ENCODE data around the gene RPL37. TPM values are rescaled to one million over a fixed set of nuclear protein-coding genes. Genes with fewer than 3 reads are reported as not detected.
"Not testable (repeated sequence)": the region's sequence is repeated elsewhere in the genome, so short reads cannot be mapped to it uniquely, and the experiment has no call there.

Gene RPL37
- total and polyA plus RNA-seq, 7 donors, result 120 to 2,184 (median 170) TPM

DNA sequence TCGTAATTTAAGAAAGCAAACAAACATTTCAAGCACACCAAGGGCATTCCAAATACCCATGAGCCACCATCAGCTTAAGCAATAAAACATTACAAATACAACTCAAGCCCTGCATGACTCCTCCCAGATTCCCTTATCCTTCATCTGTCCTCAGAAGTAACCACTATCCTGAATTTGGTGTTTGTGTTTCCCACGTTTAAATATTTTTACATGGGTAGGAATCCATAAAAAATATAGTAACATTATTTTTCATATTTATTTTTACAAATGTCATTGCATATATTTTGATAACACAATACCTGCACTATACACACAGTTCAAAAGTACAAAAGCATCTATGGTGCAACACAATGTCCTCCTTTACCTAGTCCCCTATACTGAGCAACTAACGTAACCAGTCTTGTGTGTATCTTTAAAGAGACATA, 43.3 kb downstream of the RPL37 start:
- Histone ChIP-seq H3K9me3 (no peaks in the 10 kb centered on the region), H3K27ac (no peak overlapping the region), H3K36me3 (no peaks in the 10 kb centered on the region), H3K4me1 (peaks cover 0 to 32% (median 26%) of the 10 kb centered on the region in 4 donors), H3K27me3 (no peaks in the 10 kb centered on the region), H3K4me3 (no peak overlapping the region)
- DNase-seq, result no peak
- intact Hi-C loops (cut with DNase I), result no loop called here
- TF ChIP-seq CTCF (IDR thresholded peaks at IDR 0.05) (no peak), POLR2A (IDR thresholded peaks at IDR 0.05) (no peak), POLR2AphosphoS5 (IDR thresholded peaks at IDR 0.05) (no peak), EP300 (IDR thresholded peaks at IDR 0.05) (no peak)
- 9 to 63% methylated on average over 3 of the region's 3 CpGs for WGBS, 2 donors

- intact Hi-C loops (cut with DNase I), result no loop called here
- H3K4me1 ChIP-seq, result peaks cover 0 to 25% (median 21%) of the 10 kb centered on the region in 4 donors
- no peak for TF ChIP-seq CTCF (IDR thresholded peaks at IDR 0.05)
- TF ChIP-seq POLR2AphosphoS5 (IDR thresholded peaks at IDR 0.05), result no peak
- TF ChIP-seq EP300 (IDR thresholded peaks at IDR 0.05), result no peak
- TF ChIP-seq POLR2A (IDR thresholded peaks at IDR 0.05), result no peak
- WGBS, 2 donors, result 39 to 78% methylated on average over 3 of the region's 3 CpGs
- H3K27me3 ChIP-seq, result no peaks in the 10 kb centered on the region
- H3K36me3 ChIP-seq, result no peaks in the 10 kb centered on the region
- H3K4me3 ChIP-seq, result no peak overlapping the region
- H3K27ac ChIP-seq, result no peak overlapping the region
- DNase-seq, result no peak
- H3K9me3 ChIP-seq, result no peaks in the 10 kb centered on the region
These were observed 44.0 kb downstream of the RPL37 start for GRCh38 chr5:40790947-40791593.

DNA sequence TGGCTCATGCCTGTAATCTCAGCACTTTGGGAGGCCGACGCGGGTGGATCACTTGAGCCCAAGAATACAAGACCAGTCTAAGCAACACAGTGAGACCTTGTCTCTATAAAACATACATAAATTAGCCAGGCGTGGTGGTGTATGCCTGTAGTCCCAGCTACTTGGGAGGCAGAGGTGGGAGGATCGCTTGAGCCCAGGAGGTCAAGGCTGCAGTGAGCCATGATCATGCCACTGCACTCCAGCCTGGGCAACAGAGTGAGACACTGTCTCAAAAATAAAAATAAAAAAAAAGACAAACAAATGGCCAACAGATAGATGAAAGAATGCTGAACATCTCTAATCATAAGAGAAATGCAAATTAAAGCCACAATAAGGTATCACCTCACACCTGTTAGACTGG, 46.1 kb downstream of the RPL37 start:
- H3K27me3 ChIP-seq; intact Hi-C loops (cut with DNase I); H3K27ac ChIP-seq; H3K36me3 ChIP-seq; DNase-seq; H3K4me3 ChIP-seq; H3K9me3 ChIP-seq: not testable (repeated sequence)
- 95 to 97% methylated on average over 5 of the region's 5 CpGs for WGBS, 2 donors
- peaks cover 0 to 27% (median 15%) of the 10 kb centered on the region in 4 donors for H3K4me1 ChIP-seq

DNA sequence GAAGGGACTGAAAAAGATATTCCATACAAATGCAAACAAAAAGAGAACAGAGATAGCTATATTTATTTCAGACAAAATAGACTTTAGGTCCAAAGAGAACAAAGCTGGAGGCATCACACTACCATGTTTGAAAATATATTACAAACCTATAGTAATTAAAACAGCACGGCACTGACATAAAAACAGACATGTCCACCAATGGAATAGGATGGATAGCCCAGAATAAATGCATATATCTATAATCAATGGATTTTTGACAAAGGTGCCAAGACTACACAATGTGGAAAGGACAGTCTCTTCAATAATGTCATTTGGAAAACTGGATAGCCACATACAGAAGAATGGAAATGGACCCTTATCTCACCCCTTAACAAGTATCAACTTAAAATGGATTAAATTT, 47.0 kb downstream of the RPL37 start:
- WGBS, 2 donors, result 98% methylated on average over 1 of the region's 1 CpG
- no peaks in the 10 kb centered on the region for H3K27me3 ChIP-seq
- no peak for TF ChIP-seq EP300 (IDR thresholded peaks at IDR 0.05)
- TF ChIP-seq POLR2A (IDR thresholded peaks at IDR 0.05), result no peak
- TF ChIP-seq CTCF (IDR thresholded peaks at IDR 0.05), result no peak
- no peak for TF ChIP-seq POLR2AphosphoS5 (IDR thresholded peaks at IDR 0.05)
- no peak overlapping the region for H3K4me3 ChIP-seq
- H3K36me3 ChIP-seq, result no peaks in the 10 kb centered on the region
- no peak for DNase-seq
- peaks cover 0 to 28% (median 15%) of the 10 kb centered on the region in 4 donors for H3K4me1 ChIP-seq
- no peaks in the 10 kb centered on the region for H3K9me3 ChIP-seq
- H3K27ac ChIP-seq, result no peak overlapping the region
- intact Hi-C loops (cut with DNase I), result no loop called here

DNA sequence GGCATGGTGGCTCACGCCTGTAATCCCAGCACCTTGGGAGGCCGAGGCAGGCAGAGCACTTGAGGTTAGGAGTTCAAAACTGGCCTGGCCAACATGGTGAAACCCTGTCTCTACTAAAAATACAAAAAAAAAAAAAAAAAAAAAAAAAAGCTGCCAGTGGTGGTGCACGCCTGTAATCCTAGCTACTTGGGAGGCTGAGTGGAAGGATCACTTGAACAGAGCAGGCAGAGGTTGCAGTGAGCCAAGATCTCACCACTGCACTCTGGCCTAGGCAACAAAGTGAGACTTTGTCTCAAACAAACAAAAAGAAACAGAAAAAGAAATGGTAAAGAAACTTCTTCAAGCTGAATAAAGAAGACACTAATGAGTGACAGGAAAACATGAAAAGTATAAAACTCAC, 48.4 kb downstream of the RPL37 start:
- H3K36me3 ChIP-seq; H3K27me3 ChIP-seq; H3K27ac ChIP-seq; H3K9me3 ChIP-seq; H3K4me3 ChIP-seq; intact Hi-C loops (cut with DNase I); DNase-seq: not testable (repeated sequence)
- WGBS, 2 donors, result 98% methylated on average over 3 of the region's 3 CpGs
- H3K4me1 ChIP-seq, result peaks cover 0 to 24% (median 14%) of the 10 kb centered on the region in 4 donors

DNA sequence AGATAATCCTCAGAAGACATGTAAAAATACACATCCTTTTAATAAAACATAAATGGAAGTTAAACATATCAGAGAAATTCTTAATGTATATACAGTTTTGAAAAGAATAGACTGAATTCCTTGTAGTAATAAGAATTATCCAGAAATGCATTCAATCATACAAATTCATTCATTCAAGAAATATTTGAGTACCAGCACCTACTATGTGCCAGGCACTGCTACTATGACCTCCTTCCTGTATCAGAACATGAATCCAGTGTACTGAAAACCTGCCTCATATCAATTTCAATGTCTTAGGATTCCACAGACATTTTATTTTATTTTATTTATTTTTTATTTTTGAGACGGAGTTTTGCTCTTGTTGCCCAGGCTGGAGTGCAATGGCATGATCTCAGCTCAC, 50.1 kb downstream of the RPL37 start:
- Histone ChIP-seq H3K27me3 (no peaks in the 10 kb centered on the region), H3K9me3 (no peaks in the 10 kb centered on the region), H3K36me3 (no peaks in the 10 kb centered on the region), H3K4me1 (peaks cover 0 to 20% (median 11%) of the 10 kb centered on the region in 4 donors), H3K27ac (no peak overlapping the region), H3K4me3 (no peak overlapping the region)
- intact Hi-C loops (cut with DNase I), result no loop called here
- TF ChIP-seq EP300 (IDR thresholded peaks at IDR 0.05), result no peak
- no peak for TF ChIP-seq CTCF (IDR thresholded peaks at IDR 0.05)
- TF ChIP-seq POLR2AphosphoS5 (IDR thresholded peaks at IDR 0.05), result no peak
- TF ChIP-seq POLR2A (IDR thresholded peaks at IDR 0.05), result no peak
- DNase-seq, result no peak
- 71 to 74% methylated on average over 1 of the region's 1 CpG for WGBS, 2 donors

Data from sigmoid colon (tissue), 7 donors.